Stimulated activated CD4-positive, alpha-beta T cell treated with anti-CD3 and anti-CD28 coated beads, Interleukin-2, amount 100 ng/mL, for 24 hours (primary cell): ENCODE measurements around the gene FNDC4.

Experiments used
- DNase-seq, 2 donors: peaks; one replicate each; pipeline ENCODE4 v3.0.0-alpha.2; 2020

The FNDC4 gene

GRCh38 chr2:27492557-27492956, 2.4 kb downstream of the FNDC4 start:
- DNase-seq, result no peak

- peak; percentile 99 for DNase-seq
Measured at GRCh38 chr2:27489498-27490397, 5.3 kb downstream of the FNDC4 start, which contains the start of gene IFT172. Gene IFT172 (minus strand): TSS chr2:27489743. CDS start chr2:27489653, 90 bp downstream.

GRCh38 chr2:27489118-27489497, 5.9 kb downstream of the FNDC4 start:
- no peak for DNase-seq

- no peak for DNase-seq
Measured at GRCh38 chr2:27485496-27485895, 9.5 kb downstream of the FNDC4 start.

- DNase-seq, result no peak
Measured at GRCh38 chr2:27471961-27472360, 23.0 kb downstream of the FNDC4 start.

- no peak for DNase-seq
Measured at GRCh38 chr2:27464443-27464842, 30.6 kb downstream of the FNDC4 start.

- DNase-seq, result no peak
Measured at GRCh38 chr2:27461118-27461517, 33.9 kb downstream of the FNDC4 start.

- no peak for DNase-seq
Measured at GRCh38 chr2:27453968-27454367, 41.0 kb downstream of the FNDC4 start.

- DNase-seq, result no peak
Measured at GRCh38 chr2:27451095-27451494, 43.9 kb downstream of the FNDC4 start.

- no peak for DNase-seq
Measured at GRCh38 chr2:27448381-27448780, 46.6 kb downstream of the FNDC4 start.

- no peak for DNase-seq
Measured at GRCh38 chr2:27446057-27446456, 48.9 kb downstream of the FNDC4 start.

GRCh38 chr2:27445615-27446014, 49.4 kb downstream of the FNDC4 start:
- DNase-seq, result no peak

- DNase-seq, result no peak
Measured at GRCh38 chr2:27445155-27445554, 49.8 kb downstream of the FNDC4 start.

GRCh38 chr2:27442920-27443282, 52.1 kb downstream of the FNDC4 start:
- DNase-seq, result no peak

GRCh38 chr2:27441958-27442919, 52.8 kb downstream of the FNDC4 start, which contains the start of gene KRTCAP3:
Gene KRTCAP3 (plus strand): TSS chr2:27442381. CDS start chr2:27442413, 32 bp downstream.
- DNase-seq, result peak; percentile 31 to 42
